Neural cell (in vitro differentiated cells): ENCODE measurements around the gene KRTAP10-10. TPM values are rescaled to one million over a fixed set of nuclear protein-coding genes. Genes with fewer than 3 reads are reported as not detected.

Source experiments
- H2AFZ ChIP-seq: fragments of 200-600, 300-800 bp; sonication (generic), shearing (Covaris generic); 2 replicates; pipeline ENCODE4 v1.6.0; 2014; ENCODE audit warnings: low read depth, mild to moderate bottlenecking, antibody characterized with exemption, low read length, moderate library complexity
- H3F3A ChIP-seq: fragments of 200-600 bp; shearing (Covaris generic); 2 replicates; pipeline ENCODE4 v1.6.1; 2016; ENCODE audit warnings: mild to moderate bottlenecking, moderate library complexity, mixed read lengths, antibody characterized with exemption, low read length; ENCODE audit not compliant: insufficient read depth, poor library complexity, severe bottlenecking
- H3K27ac ChIP-seq: fragments of 200-600, 300-800 bp; sonication (generic), shearing (Covaris generic); 2 replicates; pipeline ENCODE4 v1.5.1; 2014; ENCODE audit warnings: mild to moderate bottlenecking, low read length, moderate library complexity
- H3K27me3 ChIP-seq: fragments of 300-800, 200-600 bp; sonication (generic), shearing (Covaris generic); 2 replicates; pipeline ENCODE4 v1.6.0; 2014; ENCODE audit warnings: mild to moderate bottlenecking, low read depth, low read length, moderate library complexity; ENCODE audit not compliant: insufficient read depth
- H3K36me3 ChIP-seq: fragments of 300-800, 200-600 bp; sonication (generic), shearing (Covaris generic); 2 replicates; pipeline ENCODE4 v1.5.1; 2014; ENCODE audit warnings: mild to moderate bottlenecking, antibody characterized with exemption, low read length, moderate library complexity; ENCODE audit not compliant: insufficient read depth
- H3K4me2 ChIP-seq: fragments of 300-800, 200-600 bp; sonication (generic), shearing (Covaris generic); 2 replicates; pipeline ENCODE4 v1.6.0; 2014; ENCODE audit warnings: mild to moderate bottlenecking, low read length
- H3K4me3 ChIP-seq: fragments of 300-800, 200-600 bp; sonication (generic), shearing (Covaris generic); 2 replicates; pipeline ENCODE4 v1.5.1; 2014; ENCODE audit warnings: mild to moderate bottlenecking, low read length, moderate library complexity
- H3K79me2 ChIP-seq: fragments of 200-600 bp; shearing (Covaris generic); replicated peaks from 2 replicates; pipeline ENCODE4 v1.6.0; 2014; ENCODE audit warnings: mild to moderate bottlenecking, low read length, moderate library complexity; ENCODE audit not compliant: insufficient read depth
- H3K9ac ChIP-seq: fragments of 300-800, 200-600 bp; sonication (generic), shearing (Covaris generic); 2 replicates; pipeline ENCODE4 v1.6.1; 2016; ENCODE audit warnings: mild to moderate bottlenecking, low read length, mixed read lengths
- H3K9me2 ChIP-seq: fragments of 200-600 bp; shearing (Covaris generic); 2 replicates; pipeline ENCODE4 v1.6.1; 2016; ENCODE audit warnings: mild to moderate bottlenecking, low read length, mixed read lengths; ENCODE audit not compliant: insufficient read depth
- H3K9me3 ChIP-seq: fragments of 200-600, 300-800 bp; sonication (generic), shearing (Covaris generic); 2 replicates; pipeline ENCODE4 v1.6.1; 2016; ENCODE audit warnings: mild to moderate bottlenecking, mixed run types, low read length, moderate library complexity, mixed read lengths
- H4K20me1 ChIP-seq: fragments of 200-600 bp; shearing (Covaris generic); 2 replicates; pipeline ENCODE4 v1.6.1; 2016; ENCODE audit warnings: mild to moderate bottlenecking, mixed run types; ENCODE audit not compliant: insufficient read depth
- EP300 ChIP-seq: fragments of 450-650 bp; conservative IDR thresholded peaks from 2 replicates; pipeline ENCODE4 v1.6.1; 2014; ENCODE audit warnings: antibody characterized with exemption, mild to moderate bottlenecking, moderate library complexity; ENCODE audit not compliant: poor library complexity, severe bottlenecking
- EZH2 ChIP-seq: fragments of 200-600, 300-800 bp; shearing (Covaris generic), sonication (generic); IDR thresholded peaks from 2 replicates; pipeline ENCODE4 v1.6.1; 2014; ENCODE audit warnings: antibody characterized with exemption, low read length, borderline replicate concordance, mild to moderate bottlenecking; ENCODE audit not compliant: insufficient read depth, poor library complexity, severe bottlenecking
- MXI1 ChIP-seq: fragments of 450-650 bp; conservative IDR thresholded peaks from 2 replicates; pipeline ENCODE4 v1.6.1; 2014; ENCODE audit warnings: antibody characterized with exemption, mild to moderate bottlenecking; ENCODE audit not compliant: poor library complexity, severe bottlenecking
- POLR2AphosphoS5 ChIP-seq: IDR thresholded peaks from 2 replicates; pipeline ENCODE4 v1.6.1; 2012
- RAD21 ChIP-seq: fragments of 450-650 bp; conservative IDR thresholded peaks from 2 replicates; pipeline ENCODE4 v1.6.1; 2014; ENCODE audit warnings: antibody characterized with exemption, mild to moderate bottlenecking, moderate library complexity
- SMC3 ChIP-seq: fragments of 450-650 bp; conservative IDR thresholded peaks from 2 replicates; pipeline ENCODE4 v1.6.1; 2014; ENCODE audit warnings: antibody characterized with exemption, mild to moderate bottlenecking, moderate library complexity; ENCODE audit not compliant: poor library complexity
- TAF1 ChIP-seq: IDR thresholded peaks from 2 replicates; pipeline ENCODE4 v1.6.1; 2012; ENCODE audit warnings: low read depth
- polyA plus RNA-seq: library from polyadenylated mRNA; depleted of rRNA; stranded (reverse); fragments of >200 nt; gene quantifications from 2 replicates; pipeline ENCODE4 v1.2.3, GENCODE V29; 2014
- TF ChIP-seq, protein P1 (sequence below): IDR thresholded peaks from 2 replicates; pipeline ENCODE4 v1.6.1; 2012; ENCODE audit warnings: borderline replicate concordance
- TF ChIP-seq, protein P2 (sequence below): fragments of 450-650 bp; IDR thresholded peaks from 2 replicates; pipeline ENCODE4 v1.5.1; 2014; ENCODE audit warnings: antibody characterized with exemption, mild to moderate bottlenecking, moderate library complexity; ENCODE audit not compliant: poor library complexity, severe bottlenecking

KRTAP10-10 gene
- polyA plus RNA-seq, 1 donor from 2014 or later = not detected

GRCh38 chr21:44671911-44672310, 34.8 kb downstream of the KRTAP10-10 start:
- no peaks in the 10 kb centered on the region for H3K27me3 ChIP-seq
- peaks cover 4% of the 10 kb centered on the region for H3K9me3 ChIP-seq
- H3K79me2 ChIP-seq = no peaks in the 10 kb centered on the region
- no peak overlapping the region for H3K4me3 ChIP-seq
- H3K9ac ChIP-seq = no peak overlapping the region
- no peaks in the 10 kb centered on the region for H3K36me3 ChIP-seq
- no peaks in the 10 kb centered on the region for H3F3A ChIP-seq
- no peaks in the 10 kb centered on the region for H3K9me2 ChIP-seq
- H3K4me2 ChIP-seq = no peak overlapping the region
- H3K27ac ChIP-seq = no peak overlapping the region
- no peaks in the 10 kb centered on the region for H4K20me1 ChIP-seq
- TF ChIP-seq SMC3 (no peak), EZH2 (no peak), RAD21 (no peak), POLR2AphosphoS5 (no peak), TAF1 (no peak), MXI1 (no peak), EP300 (no peak)
- TF ChIP-seq, protein P1, sequence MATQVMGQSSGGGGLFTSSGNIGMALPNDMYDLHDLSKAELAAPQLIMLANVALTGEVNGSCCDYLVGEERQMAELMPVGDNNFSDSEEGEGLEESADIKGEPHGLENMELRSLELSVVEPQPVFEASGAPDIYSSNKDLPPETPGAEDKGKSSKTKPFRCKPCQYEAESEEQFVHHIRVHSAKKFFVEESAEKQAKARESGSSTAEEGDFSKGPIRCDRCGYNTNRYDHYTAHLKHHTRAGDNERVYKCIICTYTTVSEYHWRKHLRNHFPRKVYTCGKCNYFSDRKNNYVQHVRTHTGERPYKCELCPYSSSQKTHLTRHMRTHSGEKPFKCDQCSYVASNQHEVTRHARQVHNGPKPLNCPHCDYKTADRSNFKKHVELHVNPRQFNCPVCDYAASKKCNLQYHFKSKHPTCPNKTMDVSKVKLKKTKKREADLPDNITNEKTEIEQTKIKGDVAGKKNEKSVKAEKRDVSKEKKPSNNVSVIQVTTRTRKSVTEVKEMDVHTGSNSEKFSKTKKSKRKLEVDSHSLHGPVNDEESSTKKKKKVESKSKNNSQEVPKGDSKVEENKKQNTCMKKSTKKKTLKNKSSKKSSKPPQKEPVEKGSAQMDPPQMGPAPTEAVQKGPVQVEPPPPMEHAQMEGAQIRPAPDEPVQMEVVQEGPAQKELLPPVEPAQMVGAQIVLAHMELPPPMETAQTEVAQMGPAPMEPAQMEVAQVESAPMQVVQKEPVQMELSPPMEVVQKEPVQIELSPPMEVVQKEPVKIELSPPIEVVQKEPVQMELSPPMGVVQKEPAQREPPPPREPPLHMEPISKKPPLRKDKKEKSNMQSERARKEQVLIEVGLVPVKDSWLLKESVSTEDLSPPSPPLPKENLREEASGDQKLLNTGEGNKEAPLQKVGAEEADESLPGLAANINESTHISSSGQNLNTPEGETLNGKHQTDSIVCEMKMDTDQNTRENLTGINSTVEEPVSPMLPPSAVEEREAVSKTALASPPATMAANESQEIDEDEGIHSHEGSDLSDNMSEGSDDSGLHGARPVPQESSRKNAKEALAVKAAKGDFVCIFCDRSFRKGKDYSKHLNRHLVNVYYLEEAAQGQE = no peak
- TF ChIP-seq, protein P2, sequence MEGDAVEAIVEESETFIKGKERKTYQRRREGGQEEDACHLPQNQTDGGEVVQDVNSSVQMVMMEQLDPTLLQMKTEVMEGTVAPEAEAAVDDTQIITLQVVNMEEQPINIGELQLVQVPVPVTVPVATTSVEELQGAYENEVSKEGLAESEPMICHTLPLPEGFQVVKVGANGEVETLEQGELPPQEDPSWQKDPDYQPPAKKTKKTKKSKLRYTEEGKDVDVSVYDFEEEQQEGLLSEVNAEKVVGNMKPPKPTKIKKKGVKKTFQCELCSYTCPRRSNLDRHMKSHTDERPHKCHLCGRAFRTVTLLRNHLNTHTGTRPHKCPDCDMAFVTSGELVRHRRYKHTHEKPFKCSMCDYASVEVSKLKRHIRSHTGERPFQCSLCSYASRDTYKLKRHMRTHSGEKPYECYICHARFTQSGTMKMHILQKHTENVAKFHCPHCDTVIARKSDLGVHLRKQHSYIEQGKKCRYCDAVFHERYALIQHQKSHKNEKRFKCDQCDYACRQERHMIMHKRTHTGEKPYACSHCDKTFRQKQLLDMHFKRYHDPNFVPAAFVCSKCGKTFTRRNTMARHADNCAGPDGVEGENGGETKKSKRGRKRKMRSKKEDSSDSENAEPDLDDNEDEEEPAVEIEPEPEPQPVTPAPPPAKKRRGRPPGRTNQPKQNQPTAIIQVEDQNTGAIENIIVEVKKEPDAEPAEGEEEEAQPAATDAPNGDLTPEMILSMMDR = no peak
- H2AFZ ChIP-seq = no peak overlapping the region

GRCh38 chr21:44677881-44678280, 40.7 kb downstream of the KRTAP10-10 start:
- TF ChIP-seq MXI1 (no peak), EP300 (no peak), SMC3 (no peak), TAF1 (no peak)
- TF ChIP-seq, protein P2 = no peak
- TF ChIP-seq, protein P1 = no peak
- Histone ChIP-seq H2AFZ (no peak overlapping the region), H3K4me3 (no peak overlapping the region)

More at GRCh38 chr21:44677881-44678280, 40.7 kb downstream of the KRTAP10-10 start:
- Histone ChIP-seq H3K27ac (no peak overlapping the region), H3K27me3 (no peaks in the 10 kb centered on the region), H3K9me2 (no peaks in the 10 kb centered on the region), H3K36me3 (no peaks in the 10 kb centered on the region), H3K9ac (no peak overlapping the region), H3F3A (no peaks in the 10 kb centered on the region), H3K79me2 (no peaks in the 10 kb centered on the region), H4K20me1 (no peaks in the 10 kb centered on the region), H3K4me2 (no peak overlapping the region), H3K9me3 (no peaks in the 10 kb centered on the region)
